Lung (tissue), 12 donors: ENCODE results near the gene PPFIA3. TPM values are rescaled to one million over a fixed set of nuclear protein-coding genes. Genes with fewer than 3 reads are reported as not detected.

ENCODE experiments used
- ATAC-seq: fragments of 200-7000 bp; cut with Tn5 transposase; one replicate; pipeline ENCODE4 v1.9.1; 2020; ENCODE audit warnings: moderate number of reproducible peaks; ENCODE audit not compliant: insufficient read depth, low FRiP score
- DNase-seq, 3 donors: peaks; one replicate each; pipeline ENCODE4 v3.0.0-alpha.2; 2013 to 2017
- H3K27ac ChIP-seq, 2 donors: one replicate each; pipeline ENCODE4 v1.5.1; 2013; ENCODE audit warnings: mild to moderate bottlenecking in 2 of 2, moderate library complexity in 2 of 2, control low read depth in 1 of 2, inconsistent platforms in 1 of 2, low read depth in 1 of 2, low read length in 1 of 2
- H3K27me3 ChIP-seq, 3 donors: one replicate each; pipeline ENCODE4 v1.5.1; 2013; ENCODE audit warnings: low read length in 2 of 3; ENCODE audit not compliant: control insufficient read depth in 3 of 3, insufficient read depth in 3 of 3
- H3K36me3 ChIP-seq, 4 donors: one replicate each; pipeline ENCODE4 v1.5.1; 2013; ENCODE audit warnings: low read length in 4 of 4, mild to moderate bottlenecking in 1 of 4, moderate library complexity in 1 of 4; ENCODE audit not compliant: control insufficient read depth in 4 of 4, insufficient read depth in 4 of 4
- H3K4me1 ChIP-seq, 5 donors: one replicate each; pipeline ENCODE4 v1.5.1; 2013; ENCODE audit warnings: low read length in 5 of 5, mild to moderate bottlenecking in 2 of 5, moderate library complexity in 1 of 5; ENCODE audit not compliant: control insufficient read depth in 5 of 5, insufficient read depth in 5 of 5
- H3K4me3 ChIP-seq: one replicate; pipeline ENCODE4 v1.5.1; 2013; ENCODE audit warnings: mild to moderate bottlenecking, control low read depth, moderate library complexity
- H3K9ac ChIP-seq, 2 donors: one replicate each; pipeline ENCODE4 v1.5.1; 2013; ENCODE audit warnings: low read length in 2 of 2, control low read depth in 1 of 2; ENCODE audit not compliant: insufficient read depth in 1 of 2
- H3K9me3 ChIP-seq, 4 donors: one replicate each; pipeline ENCODE4 v1.5.1; 2013; ENCODE audit warnings: low read length in 3 of 4, mild to moderate bottlenecking in 1 of 4, moderate library complexity in 1 of 4; ENCODE audit not compliant: control insufficient read depth in 4 of 4, insufficient read depth in 3 of 4
- CTCF ChIP-seq: IDR thresholded peaks from 2 replicates; pipeline ENCODE4 v1.5.1; 2012; ENCODE audit warnings: mild to moderate bottlenecking; ENCODE audit errors: control extremely low read depth, extremely low read depth
- WGBS, 2 donors: extraction: QIAGEN DNeasy Blood & Tissue Kit; methylation state at CpG; one replicate each; pipeline ENCODE4 v1.1.7; 2013; 5-methylcytosine and 5-hydroxymethylcytosine counted together
- polyA plus RNA-seq, 2 donors: library from polyadenylated mRNA; stranded (reverse); fragments of 200-250 nt; gene quantifications; one replicate each; pipeline ENCODE4 v1.2.1, GENCODE V29; 2013
- total RNA-seq, 2 donors: library from RNA; depleted of rRNA in 1 of 2; stranded (reverse); fragments of >200 nt in 1 of 2; gene quantifications; one replicate each; pipeline ENCODE4 v1.2.1, GENCODE V29; 2014 to 2021
- donor health status: control.
- donor health status: control.
- donor health status: Bipolar disorder and iron deficiency.
- donor health status: healthy.
- donor health status: DM: yes; HTN: yes; CAD: no.

PPFIA3 gene
- total and polyA plus RNA-seq, 4 donors, result 3.0 to 10.6 (median 8.6) TPM

GRCh38 chr19:49189259-49189658 is 69.9 kb downstream of the PPFIA3 start:
- Histone ChIP-seq H3K27ac (peak overlapping the region in 1 of 2 donors; percentile 28), H3K4me1 (peaks cover 0 to 17% (median 0%) of the 10 kb centered on the region in 5 donors), H3K4me3 (no peak overlapping the region), H3K27me3 (no peaks in the 10 kb centered on the region), H3K9me3 (peaks cover 0 to 6% (median 0%) of the 10 kb centered on the region in 4 donors), H3K9ac (no peak overlapping the region), H3K36me3 (peaks cover 11 to 25% (median 12%) of the 10 kb centered on the region in 4 donors)
- WGBS, 2 donors, result 67 to 70% methylated on average over 5 of the region's 5 CpGs
- ATAC-seq, result no peak
- peak in 1 of 3 donors; percentile 28 for DNase-seq
- no peak for TF ChIP-seq CTCF

- H3K27me3 ChIP-seq, result no peaks in the 10 kb centered on the region
- H3K9me3 ChIP-seq, result peaks cover 0 to 6% (median 0%) of the 10 kb centered on the region in 4 donors
- H3K4me1 ChIP-seq, result peaks cover 0 to 17% (median 0%) of the 10 kb centered on the region in 5 donors
- no peak for DNase-seq
- H3K4me3 ChIP-seq, result no peak overlapping the region
- peaks cover 11 to 25% (median 12%) of the 10 kb centered on the region in 4 donors for H3K36me3 ChIP-seq
- H3K9ac ChIP-seq, result no peak overlapping the region
- peak overlapping the region in 1 of 2 donors; percentile 68 for H3K27ac ChIP-seq
- 92 to 95% methylated on average over 3 of the region's 3 CpGs for WGBS, 2 donors
- no peak for TF ChIP-seq CTCF
- ATAC-seq, result no peak
These were observed 71.4 kb downstream of the PPFIA3 start for GRCh38 chr19:49190781-49191180.

GRCh38 chr19:49193822-49194394 is 74.6 kb downstream of the PPFIA3 start:
- H3K9ac ChIP-seq, result no peak overlapping the region
- peaks cover 0 to 10% (median 0%) of the 10 kb centered on the region in 5 donors for H3K4me1 ChIP-seq
- no peaks in the 10 kb centered on the region for H3K27me3 ChIP-seq
- no peak for ATAC-seq
- peaks cover 9 to 23% (median 11%) of the 10 kb centered on the region in 4 donors for H3K36me3 ChIP-seq
- H3K9me3 ChIP-seq, result peaks cover 0 to 6% (median 0%) of the 10 kb centered on the region in 4 donors
- no peak for DNase-seq
- no peak overlapping the region for H3K4me3 ChIP-seq
- H3K27ac ChIP-seq, result no peak overlapping the region
- 97 to 99% methylated on average over 6 of the region's 6 CpGs for WGBS, 2 donors
- TF ChIP-seq CTCF, result no peak

- H3K27ac ChIP-seq, result no peak overlapping the region
- ATAC-seq, result no peak
- H3K4me1 ChIP-seq, result peaks cover 0 to 9% (median 0%) of the 10 kb centered on the region in 5 donors
- peaks cover 9 to 22% (median 11%) of the 10 kb centered on the region in 4 donors for H3K36me3 ChIP-seq
- TF ChIP-seq CTCF, result no peak
- no peak overlapping the region for H3K4me3 ChIP-seq
- WGBS, 2 donors, result 86 to 89% methylated on average over 4 of the region's 4 CpGs
- H3K27me3 ChIP-seq, result no peaks in the 10 kb centered on the region
- peaks cover 0 to 6% (median 0%) of the 10 kb centered on the region in 4 donors for H3K9me3 ChIP-seq
- DNase-seq, result no peak
- no peak overlapping the region for H3K9ac ChIP-seq
These were observed 75.1 kb downstream of the PPFIA3 start for GRCh38 chr19:49194408-49194807.
